ENCODE data around the gene GEMIN7.

Gene GEMIN7

DNA sequence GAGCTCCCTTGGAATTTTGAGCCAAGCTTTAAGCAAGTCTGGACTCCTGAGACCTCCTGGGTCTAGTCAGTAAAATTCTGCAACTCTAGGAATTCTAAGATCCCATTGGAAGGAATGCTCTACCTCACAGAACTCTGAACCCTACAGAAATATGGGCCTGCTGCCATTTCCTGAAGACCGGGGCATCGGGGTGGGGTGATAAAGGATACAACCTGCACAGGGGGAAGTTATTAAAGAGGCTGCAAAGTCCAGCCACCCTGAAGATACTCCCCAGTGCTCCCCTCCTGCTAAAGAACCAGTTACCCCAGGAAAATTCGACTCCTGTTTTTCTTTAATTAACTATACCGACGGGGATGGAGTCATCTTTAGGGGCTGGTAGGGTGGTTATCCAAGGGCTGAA is 11.5 kb downstream of the GEMIN7 start:
- DNase-seq = no peak

- DNase-seq = peak; percentile 88 to 95
These were observed 12.2 kb downstream of the GEMIN7 start for GRCh38 chr19:45091031-45091923.

DNA sequence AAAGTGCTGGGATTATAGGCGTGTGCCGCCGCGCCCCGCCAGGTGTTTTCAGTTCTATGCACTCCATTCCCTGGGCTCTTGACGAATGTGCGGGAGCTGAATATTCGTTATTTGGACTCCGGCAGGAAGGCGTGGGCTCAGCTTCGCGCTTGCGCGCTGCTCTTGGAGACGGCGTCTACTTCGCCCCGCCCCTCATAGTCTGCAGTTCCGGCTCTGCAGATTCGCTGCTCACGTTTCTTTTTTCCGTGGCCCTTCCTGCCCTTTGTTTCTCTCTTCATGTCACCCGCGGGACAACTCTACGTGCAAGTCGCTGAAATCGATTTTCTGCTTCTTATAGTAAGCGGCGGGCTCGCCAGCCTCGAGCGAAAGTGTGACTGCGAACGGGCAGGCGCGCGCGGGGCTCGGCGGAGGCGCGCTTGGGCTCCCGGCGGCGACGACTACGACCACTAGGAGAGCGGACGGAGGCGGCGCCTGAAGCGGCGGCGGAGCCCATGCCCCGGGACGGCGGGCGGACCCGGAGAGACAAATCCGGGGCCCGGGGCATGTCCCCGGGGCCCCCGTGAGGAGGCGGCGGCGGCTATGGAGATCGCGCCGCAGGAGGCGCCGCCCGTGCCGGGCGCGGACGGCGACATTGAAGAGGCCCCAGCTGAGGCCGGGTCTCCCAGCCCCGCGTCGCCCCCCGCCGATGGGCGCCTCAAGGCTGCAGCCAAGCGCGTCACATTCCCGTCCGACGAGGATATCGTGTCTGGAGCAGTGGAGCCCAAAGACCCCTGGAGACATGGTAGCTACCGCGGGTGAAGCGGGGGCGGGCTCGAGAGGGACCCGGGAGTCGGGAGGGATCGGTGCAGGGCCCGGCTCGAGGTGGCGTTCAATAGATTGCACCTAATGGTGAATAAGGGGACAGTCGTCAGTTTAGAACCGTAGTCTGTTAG is 14.0 kb downstream of the GEMIN7 start, which contains the start of gene PPP1R37:
Gene PPP1R37 (plus strand): TSS at position 433 of the 932 bp plus-strand sequence. CDS start 147 bp downstream, at position 580.
- DNase-seq = peak in 1 of 2 experiments; percentile 78

GRCh38 chr19:45094137-45094536 is 15.1 kb downstream of the GEMIN7 start:
- DNase-seq = no peak

DNA sequence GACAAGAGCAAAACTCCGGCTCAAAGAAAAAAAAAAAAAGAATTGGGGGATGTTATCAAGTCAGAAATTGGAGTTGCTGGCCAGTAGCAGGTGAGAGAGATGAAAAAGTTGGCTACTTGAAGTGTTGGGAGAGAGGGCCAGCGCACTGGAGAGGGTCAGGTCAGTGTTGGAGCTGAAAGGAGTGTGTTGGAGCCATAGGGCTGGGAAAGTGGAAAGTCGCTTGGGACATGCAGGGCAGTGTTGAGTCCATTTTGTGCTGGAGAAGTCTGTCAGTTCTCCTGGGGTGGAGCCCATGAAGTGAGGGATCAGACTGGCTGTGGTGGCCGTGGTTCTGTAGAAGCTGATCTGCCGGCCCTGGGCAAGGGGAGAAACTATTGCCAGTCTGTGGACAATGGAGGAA is 15.6 kb downstream of the GEMIN7 start:
- no peak for DNase-seq

GRCh38 chr19:45095496-45096413 is 16.7 kb downstream of the GEMIN7 start:
- no peak for DNase-seq

GRCh38 chr19:45096700-45097099 is 17.6 kb downstream of the GEMIN7 start:
- DNase-seq = no peak

- DNase-seq = no peak
These were observed 18.4 kb downstream of the GEMIN7 start for GRCh38 chr19:45097450-45097775.

GRCh38 chr19:45097776-45098520 is 18.9 kb downstream of the GEMIN7 start:
- DNase-seq = no peak

- DNase-seq = peak in 1 of 2 experiments; percentile 48
These were observed 19.7 kb downstream of the GEMIN7 start for GRCh38 chr19:45098521-45099466.

- no peak for DNase-seq
These were observed 20.6 kb downstream of the GEMIN7 start for GRCh38 chr19:45099467-45100191.

DNA sequence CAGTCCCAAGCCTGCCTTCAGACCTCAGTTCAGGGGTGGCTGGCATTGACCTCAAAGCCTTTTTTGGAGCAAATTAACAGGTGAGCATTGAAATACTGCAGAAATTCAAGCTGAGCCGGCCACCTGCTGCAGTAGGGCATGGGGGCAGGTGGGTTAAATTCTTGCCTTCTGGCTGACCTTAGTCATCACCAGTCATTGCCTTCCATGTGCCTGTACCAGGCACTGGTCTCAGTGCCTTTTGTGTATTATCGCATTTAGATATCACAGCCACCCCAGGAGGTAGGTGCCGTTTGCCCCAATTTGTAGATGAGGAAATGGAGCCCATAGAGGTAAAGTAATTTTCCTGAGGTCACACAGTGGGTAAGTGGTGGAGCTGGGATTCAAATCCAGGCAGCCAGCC is 21.1 kb downstream of the GEMIN7 start:
- no peak for DNase-seq

DNA sequence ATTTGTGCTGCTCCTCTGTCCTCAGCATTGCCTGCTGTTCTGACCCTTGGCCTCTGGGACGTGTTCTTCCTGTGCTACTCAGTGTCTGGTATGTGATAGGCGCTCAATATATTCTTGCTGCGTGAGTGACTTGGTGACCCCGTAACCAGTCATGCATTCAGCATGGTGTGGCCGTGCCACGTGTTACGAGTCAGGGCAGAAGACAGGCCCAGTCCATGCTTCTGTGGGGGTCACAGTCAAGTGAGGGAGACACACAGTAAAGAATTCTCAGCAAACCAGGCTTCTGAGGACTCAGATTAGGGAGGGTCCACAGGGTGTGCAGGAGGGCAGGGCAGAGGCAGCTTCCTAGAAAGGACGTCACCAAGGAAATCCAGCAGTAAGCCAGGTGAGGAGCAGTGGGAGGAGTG is 21.8 kb downstream of the GEMIN7 start:
- no peak for DNase-seq

DNA sequence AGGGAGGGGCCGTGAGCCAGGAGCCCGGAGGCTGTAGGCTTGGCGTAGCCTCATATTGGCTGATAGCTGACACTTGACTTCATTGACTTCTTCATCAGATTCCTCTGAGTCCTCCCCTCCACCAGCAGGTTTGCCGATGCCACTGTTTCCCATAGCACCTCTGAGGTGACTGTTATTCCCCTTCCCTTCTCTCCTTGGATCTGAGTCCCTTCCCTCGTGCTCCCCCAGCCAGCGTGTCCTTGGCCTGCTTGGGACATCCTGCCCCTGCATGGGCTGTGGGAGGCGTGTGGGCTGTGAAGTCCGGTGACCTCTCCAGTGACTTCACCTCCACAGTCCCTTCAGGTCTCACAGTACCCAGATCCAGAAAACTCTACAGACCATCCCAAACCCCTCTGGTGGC is 22.7 kb downstream of the GEMIN7 start:
- no peak for DNase-seq

DNA sequence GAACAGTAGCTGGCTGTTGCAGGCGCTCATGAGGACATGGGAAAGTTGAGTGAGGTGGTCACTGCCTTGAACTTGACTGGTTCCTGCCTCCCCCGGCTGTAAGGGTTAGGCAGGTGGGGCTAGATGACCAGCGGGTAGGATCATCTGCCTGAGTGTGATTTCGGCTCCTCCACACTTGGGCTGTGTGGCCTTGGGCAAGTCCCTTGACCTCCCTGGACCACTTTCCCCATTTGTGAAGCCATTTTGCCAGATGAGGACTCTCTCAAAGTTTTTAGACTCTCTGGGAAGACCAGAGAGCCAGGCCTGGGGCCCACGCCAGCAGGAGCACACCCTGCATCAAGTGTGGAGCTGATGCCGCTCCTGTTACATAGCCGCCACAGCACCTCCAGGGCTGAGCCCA is 23.4 kb downstream of the GEMIN7 start:
- no peak for DNase-seq

DNA sequence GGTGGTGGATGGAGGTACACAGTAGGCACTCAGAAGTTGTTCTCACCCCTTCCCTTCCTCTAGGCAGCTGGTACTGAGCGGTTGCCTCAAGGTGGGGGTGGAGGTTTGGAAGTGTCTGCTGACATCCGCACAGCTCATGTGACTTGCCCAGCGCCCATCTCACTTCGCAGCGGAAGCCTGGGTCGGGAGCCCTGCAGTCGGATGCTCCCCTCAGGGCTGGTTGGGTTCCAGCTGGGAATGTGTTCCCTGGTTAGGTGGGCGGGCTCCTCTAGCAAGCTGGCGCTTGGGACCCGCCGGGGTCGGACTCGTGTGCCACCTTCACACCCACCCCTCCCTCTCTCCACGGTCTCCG is 24.1 kb downstream of the GEMIN7 start:
- no peak for DNase-seq

DNA sequence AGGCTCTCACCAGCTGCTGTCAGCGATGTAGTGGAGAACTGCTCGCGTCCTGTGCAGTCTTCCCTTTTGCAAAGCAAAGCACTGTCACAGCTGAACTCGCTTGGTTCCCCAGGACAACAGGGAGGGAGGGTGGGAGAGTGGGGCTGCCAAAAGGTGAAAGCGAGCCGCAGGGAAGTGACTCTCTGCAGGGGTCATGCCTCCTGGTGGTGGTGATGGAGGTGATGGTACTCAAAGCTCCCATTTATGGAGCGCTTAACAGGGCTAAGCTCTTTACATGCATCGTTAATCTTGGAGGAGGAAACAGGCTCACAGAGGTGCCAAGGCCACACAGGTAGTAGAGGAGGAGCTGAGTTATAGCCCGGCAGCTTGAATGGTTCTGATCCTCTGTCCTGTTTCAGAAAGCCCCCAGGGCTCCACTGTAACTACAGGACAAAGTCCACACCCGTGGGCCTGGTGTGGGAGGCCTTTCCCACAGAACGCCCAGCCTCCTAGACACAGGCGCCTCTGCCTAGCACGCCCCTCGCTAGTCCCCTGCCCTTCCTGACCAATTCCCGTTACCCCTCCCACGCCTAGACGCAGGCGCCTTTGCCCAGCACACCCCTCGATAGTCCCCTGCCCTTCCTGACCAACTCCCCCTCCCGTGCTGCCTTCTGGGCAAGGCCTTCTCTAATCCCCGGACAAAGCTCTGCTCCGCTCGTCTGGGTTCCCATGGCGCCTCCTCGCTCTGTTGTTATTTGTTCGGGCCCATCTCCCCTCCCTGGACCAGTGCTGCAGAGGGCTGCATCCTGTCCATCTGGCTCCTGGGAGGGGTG is 24.7 kb downstream of the GEMIN7 start:
- no peak for DNase-seq

- peak in 1 of 2 experiments; percentile 19 for DNase-seq
These were observed 25.7 kb downstream of the GEMIN7 start for GRCh38 chr19:45104658-45105349.
